ENCODE measurements around the gene CERT1.
A peak's percentile ranks its signal among the peaks of the same experiment; 100 is the strongest.

The CERT1 gene

DNA sequence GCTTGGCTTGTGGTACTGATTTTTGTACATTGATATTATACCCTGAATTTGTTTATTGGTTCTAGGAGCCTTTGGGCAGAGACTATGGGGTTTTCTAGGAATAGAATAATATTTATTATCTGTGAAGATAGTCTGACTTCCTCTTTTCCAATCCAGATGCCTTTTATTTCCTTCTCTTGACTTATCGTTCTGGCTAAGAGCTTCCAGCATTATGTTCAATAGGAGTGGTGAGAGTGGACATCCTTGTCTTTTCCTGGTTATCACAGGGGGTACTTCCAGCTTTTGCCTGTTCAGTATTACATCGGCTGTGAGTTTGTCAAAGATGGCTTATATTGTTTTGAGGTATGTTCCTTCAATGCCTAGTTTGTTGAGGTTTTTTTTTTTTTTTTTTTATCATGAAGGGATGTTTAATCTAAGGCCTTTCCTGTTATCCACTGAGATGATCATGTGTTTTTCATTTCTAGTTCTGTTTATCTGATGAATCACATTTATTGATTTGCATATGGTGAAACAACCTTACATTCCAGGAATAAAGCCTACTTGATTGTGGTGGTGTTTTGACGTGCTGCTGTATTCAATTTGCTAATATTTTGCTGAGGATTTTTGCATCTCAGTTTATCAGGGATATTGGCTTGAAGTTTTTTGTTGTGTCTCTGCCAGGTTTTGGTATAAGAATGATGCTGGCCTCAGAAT lies 77.5 kb downstream of the CERT1 start:
- H3K36me3 ChIP-seq (ENCODE audit: control insufficient read depth in 1 of 2, insufficient read depth in 2 of 2, low read length in 2 of 2), result peaks cover 0 to 2% of the 10 kb centered on the region in 2 experiments
- no peak overlapping the region for H2BK5ac ChIP-seq (ENCODE audit: low read depth, low read length, poor library complexity)
- no CpG with 5 or more reads among the region's 3 CpGs for WGBS (ENCODE audit: extremely low coverage, insufficient coverage, insufficient read length)

DNA sequence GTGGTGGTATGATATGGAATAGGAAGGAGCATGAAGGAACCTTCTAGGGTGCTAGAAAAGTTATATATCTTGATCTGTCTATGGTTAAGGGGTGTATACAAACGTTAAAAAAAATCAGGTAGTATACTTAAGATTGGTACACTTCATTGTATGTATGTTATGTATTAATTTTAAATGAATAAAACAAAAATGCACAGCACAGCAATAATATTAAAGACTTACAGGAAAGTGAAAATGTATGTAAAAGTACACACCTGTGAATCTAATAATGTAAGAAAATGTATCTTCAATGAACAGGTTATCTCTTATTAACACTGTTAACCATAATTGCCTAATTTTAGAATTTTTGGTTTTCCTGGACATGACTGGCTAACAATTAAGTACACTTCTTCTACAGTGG lies 97.2 kb downstream of the CERT1 start:
- H3K9ac ChIP-seq (ENCODE audit: low read length), result no peak overlapping the region
- H3K27me3 ChIP-seq (ENCODE audit: insufficient read depth, low read length), result no peaks in the 10 kb centered on the region
- no peak overlapping the region for H2AFZ ChIP-seq (ENCODE audit: insufficient read depth, low read length, poor library complexity)
- H2AK5ac ChIP-seq (ENCODE audit: low read length), result no peak overlapping the region
- H3K4ac ChIP-seq (ENCODE audit: low read depth, low read length), result no peak overlapping the region
- H3K9me3 ChIP-seq (ENCODE audit: insufficient read depth, low read depth, low read length), result no peaks in the 10 kb centered on the region
- H3K18ac ChIP-seq (ENCODE audit: low read length), result no peak overlapping the region
- no peak overlapping the region for H2BK5ac ChIP-seq (ENCODE audit: low read depth, low read length, poor library complexity)
- no peaks in the 10 kb centered on the region for H3K79me2 ChIP-seq (ENCODE audit: control insufficient read depth, insufficient read depth, low read length, poor library complexity)
- no peak overlapping the region for H2BK12ac ChIP-seq (ENCODE audit: low read length)
- no peak overlapping the region for H3K4me2 ChIP-seq (ENCODE audit: low read length)
- H3K79me1 ChIP-seq (ENCODE audit: low read length), result no peaks in the 10 kb centered on the region
- no CpG with 5 or more reads among the region's 1 CpG for WGBS (ENCODE audit: extremely low coverage, insufficient coverage, insufficient read length)
- H3K36me3 ChIP-seq (ENCODE audit: control insufficient read depth in 1 of 2, insufficient read depth in 2 of 2, low read length in 2 of 2), result peaks cover 2 to 3% of the 10 kb centered on the region in 2 experiments
- no peaks in the 10 kb centered on the region for H3K4me1 ChIP-seq (ENCODE audit: control insufficient read depth in 1 of 2, insufficient read depth in 2 of 2, low read length in 2 of 2)
- H4K8ac ChIP-seq (ENCODE audit: low read depth, low read length), result no peak overlapping the region
- H3K4me3 ChIP-seq (ENCODE audit: low read depth, low read length), result no peak overlapping the region
- no peak overlapping the region for H3K14ac ChIP-seq (ENCODE audit: low read length)
- no peak overlapping the region for H2BK120ac ChIP-seq (ENCODE audit: insufficient read depth, low read length, poor library complexity)
- H4K91ac ChIP-seq (ENCODE audit: low read depth, low read length), result no peak overlapping the region
- no peak overlapping the region for H3K23ac ChIP-seq (ENCODE audit: low read length)
- H3K27ac ChIP-seq (ENCODE audit: low read depth, low read length), result no peak overlapping the region
- H4K12ac ChIP-seq (ENCODE audit: low read depth, low read length), result no peak overlapping the region
- no peak for DNase-seq

More for the DNA sequence above, 77.5 kb downstream of the CERT1 start:
- H2AK5ac ChIP-seq (ENCODE audit: low read length), result no peak overlapping the region
- no peak overlapping the region for H4K8ac ChIP-seq (ENCODE audit: low read depth, low read length)
- no peaks in the 10 kb centered on the region for H3K4me1 ChIP-seq (ENCODE audit: control insufficient read depth in 1 of 2, insufficient read depth in 2 of 2, low read length in 2 of 2)
- no peak overlapping the region for H3K14ac ChIP-seq (ENCODE audit: low read length)
- H3K79me2 ChIP-seq (ENCODE audit: control insufficient read depth, insufficient read depth, low read length, poor library complexity), result no peaks in the 10 kb centered on the region
- no peak overlapping the region for H4K12ac ChIP-seq (ENCODE audit: low read depth, low read length)
- no peak overlapping the region for H3K23ac ChIP-seq (ENCODE audit: low read length)
- H3K9ac ChIP-seq (ENCODE audit: low read length), result no peak overlapping the region
- H2BK12ac ChIP-seq (ENCODE audit: low read length), result no peak overlapping the region
- no peak overlapping the region for H2BK120ac ChIP-seq (ENCODE audit: insufficient read depth, low read length, poor library complexity)
- DNase-seq, result no peak
- no peaks in the 10 kb centered on the region for H3K27me3 ChIP-seq (ENCODE audit: insufficient read depth, low read length)
- no peak overlapping the region for H3K27ac ChIP-seq (ENCODE audit: low read depth, low read length)
- no peak overlapping the region for H3K4me3 ChIP-seq (ENCODE audit: low read depth, low read length)
- H3K79me1 ChIP-seq (ENCODE audit: low read length), result no peaks in the 10 kb centered on the region
- H4K91ac ChIP-seq (ENCODE audit: low read depth, low read length), result no peak overlapping the region
- H2AFZ ChIP-seq (ENCODE audit: insufficient read depth, low read length, poor library complexity), result no peak overlapping the region
- no peak overlapping the region for H3K4me2 ChIP-seq (ENCODE audit: low read length)
- no peak overlapping the region for H3K4ac ChIP-seq (ENCODE audit: low read depth, low read length)
- H3K18ac ChIP-seq (ENCODE audit: low read length), result no peak overlapping the region
- no peaks in the 10 kb centered on the region for H3K9me3 ChIP-seq (ENCODE audit: insufficient read depth, low read depth, low read length)

DNA sequence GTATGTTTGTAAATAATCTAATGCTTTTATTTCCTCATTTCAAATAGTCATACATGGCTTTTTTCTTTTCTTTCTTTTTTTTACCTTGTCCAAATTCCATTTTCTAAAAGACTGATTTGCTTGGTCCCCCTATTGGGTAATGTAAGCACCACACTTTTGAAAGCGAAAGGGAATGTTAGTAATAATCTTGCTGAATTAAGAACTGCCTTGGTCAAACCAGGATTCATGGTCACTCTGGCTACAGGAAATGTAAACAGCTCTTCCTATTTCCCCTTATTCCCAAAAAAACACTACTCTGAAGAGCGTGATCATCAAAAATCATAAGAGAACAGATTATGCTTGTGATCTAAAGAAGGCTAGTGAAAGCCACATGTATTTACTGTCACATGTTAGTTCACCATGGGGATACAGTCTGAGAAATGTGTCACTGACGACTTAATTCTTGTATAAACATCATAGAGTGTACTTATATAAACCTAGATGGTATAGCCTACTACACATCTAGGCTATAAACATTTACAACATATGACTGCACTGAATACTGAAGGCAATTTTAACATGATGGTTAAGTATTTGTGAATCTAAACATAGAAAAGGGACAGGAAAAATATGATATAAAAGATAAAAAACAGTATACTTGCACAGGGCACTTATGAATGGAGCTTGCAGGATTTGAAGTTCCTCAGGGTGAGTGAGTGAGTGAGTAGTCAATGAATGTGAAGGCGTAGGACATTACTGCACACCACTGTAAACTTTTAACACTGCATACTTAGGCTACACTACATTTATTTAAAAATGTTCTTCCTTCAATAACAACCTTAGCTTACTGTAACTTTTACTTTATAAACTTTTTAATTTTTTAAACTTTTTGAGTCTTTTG lies 99.1 kb downstream of the CERT1 start:
- Histone ChIP-seq H3K18ac (ENCODE audit: low read length) (no peak overlapping the region), H2BK5ac (ENCODE audit: low read depth, low read length, poor library complexity) (no peak overlapping the region), H3K27ac (ENCODE audit: low read depth, low read length) (no peak overlapping the region), H3K23ac (ENCODE audit: low read length) (no peak overlapping the region), H3K4ac (ENCODE audit: low read depth, low read length) (no peak overlapping the region), H4K91ac (ENCODE audit: low read depth, low read length) (no peak overlapping the region), H4K8ac (ENCODE audit: low read depth, low read length) (no peak overlapping the region), H2AFZ (ENCODE audit: insufficient read depth, low read length, poor library complexity) (no peak overlapping the region), H3K9me3 (ENCODE audit: insufficient read depth, low read depth, low read length) (no peaks in the 10 kb centered on the region), H2BK12ac (ENCODE audit: low read length) (no peak overlapping the region), H4K12ac (ENCODE audit: low read depth, low read length) (no peak overlapping the region), H3K9ac (ENCODE audit: low read length) (no peak overlapping the region), H3K4me3 (ENCODE audit: low read depth, low read length) (no peak overlapping the region), H2AK5ac (ENCODE audit: low read length) (no peak overlapping the region), H2BK120ac (ENCODE audit: insufficient read depth, low read length, poor library complexity) (no peak overlapping the region), H3K36me3 (ENCODE audit: control insufficient read depth in 1 of 2, insufficient read depth in 2 of 2, low read length in 2 of 2) (peaks cover 2 to 3% of the 10 kb centered on the region in 2 experiments), H3K4me2 (ENCODE audit: low read length) (no peak overlapping the region), H3K79me2 (ENCODE audit: control insufficient read depth, insufficient read depth, low read length, poor library complexity) (no peaks in the 10 kb centered on the region), H3K4me1 (ENCODE audit: control insufficient read depth in 1 of 2, insufficient read depth in 2 of 2, low read length in 2 of 2) (no peaks in the 10 kb centered on the region), H3K79me1 (ENCODE audit: low read length) (no peaks in the 10 kb centered on the region), H3K14ac (ENCODE audit: low read length) (no peak overlapping the region), H3K27me3 (ENCODE audit: insufficient read depth, low read length) (no peaks in the 10 kb centered on the region)
- no CpG with 5 or more reads among the region's 4 CpGs for WGBS (ENCODE audit: extremely low coverage, insufficient coverage, insufficient read length)
- no peak for DNase-seq

GRCh38 chr5:75405296-75405695 lies 106.1 kb downstream of the CERT1 start:
- Histone ChIP-seq H3K27me3 (ENCODE audit: insufficient read depth, low read length) (no peaks in the 10 kb centered on the region), H2AFZ (ENCODE audit: insufficient read depth, low read length, poor library complexity) (no peak overlapping the region), H4K91ac (ENCODE audit: low read depth, low read length) (no peak overlapping the region), H3K9ac (ENCODE audit: low read length) (no peak overlapping the region), H3K18ac (ENCODE audit: low read length) (no peak overlapping the region), H4K12ac (ENCODE audit: low read depth, low read length) (no peak overlapping the region), H3K36me3 (ENCODE audit: control insufficient read depth in 1 of 2, insufficient read depth in 2 of 2, low read length in 2 of 2) (peaks cover 0 to 4% of the 10 kb centered on the region in 2 experiments), H4K8ac (ENCODE audit: low read depth, low read length) (no peak overlapping the region), H2AK5ac (ENCODE audit: low read length) (no peak overlapping the region), H3K79me2 (ENCODE audit: control insufficient read depth, insufficient read depth, low read length, poor library complexity) (no peaks in the 10 kb centered on the region), H3K27ac (ENCODE audit: low read depth, low read length) (no peak overlapping the region), H3K4me1 (ENCODE audit: control insufficient read depth in 1 of 2, insufficient read depth in 2 of 2, low read length in 2 of 2) (no peaks in the 10 kb centered on the region), H3K4ac (ENCODE audit: low read depth, low read length) (no peak overlapping the region), H2BK120ac (ENCODE audit: insufficient read depth, low read length, poor library complexity) (no peak overlapping the region), H3K4me2 (ENCODE audit: low read length) (no peak overlapping the region), H3K4me3 (ENCODE audit: low read depth, low read length) (no peak overlapping the region), H2BK12ac (ENCODE audit: low read length) (no peak overlapping the region), H3K79me1 (ENCODE audit: low read length) (no peaks in the 10 kb centered on the region), H3K23ac (ENCODE audit: low read length) (no peak overlapping the region), H2BK5ac (ENCODE audit: low read depth, low read length, poor library complexity) (no peak overlapping the region), H3K9me3 (ENCODE audit: insufficient read depth, low read depth, low read length) (no peaks in the 10 kb centered on the region), H3K14ac (ENCODE audit: low read length) (no peak overlapping the region)
- peak in 1 of 2 donors; percentile 20 for DNase-seq
- no CpG with 5 or more reads among the region's 3 CpGs for WGBS (ENCODE audit: extremely low coverage, insufficient coverage, insufficient read length)
